Hepatocyte (in vitro differentiated cells): ENCODE results near the gene DPP3. TPM values are rescaled to one million over a fixed set of nuclear protein-coding genes. Genes with fewer than 3 reads are reported as not detected.

Experiments used
- DNase-seq: peaks from one replicate; pipeline ENCODE4 v3.0.0-alpha.2; 2016; ENCODE audit warnings: low spot score
- H2AFZ ChIP-seq: fragments of 200-600 bp; sonication (generic); 2 replicates; pipeline ENCODE4 v1.6.0; 2016; ENCODE audit warnings: antibody characterized with exemption, mild to moderate bottlenecking
- H3K27ac ChIP-seq: fragments of 200-600 bp; sonication (generic); 2 replicates; pipeline ENCODE4 v1.5.1; 2016; ENCODE audit warnings: mild to moderate bottlenecking
- H3K27me3 ChIP-seq: fragments of 200-600 bp; sonication (generic); 2 replicates; pipeline ENCODE4 v1.6.1; 2016
- H3K36me3 ChIP-seq: fragments of 200-600 bp; sonication (generic); replicated peaks from 2 replicates; pipeline ENCODE4 v1.5.1; 2016; ENCODE audit warnings: low read depth; ENCODE audit not compliant: insufficient read depth
- H3K4me1 ChIP-seq: fragments of 200-600 bp; sonication (generic); 2 replicates; pipeline ENCODE4 v1.5.1; 2016; ENCODE audit warnings: mild to moderate bottlenecking, moderate library complexity; ENCODE audit not compliant: insufficient read depth
- H3K4me2 ChIP-seq: fragments of 200-600 bp; sonication (generic); 2 replicates; pipeline ENCODE4 v1.6.0; 2016
- H3K4me3 ChIP-seq: fragments of 200-600 bp; sonication (generic); 2 replicates; pipeline ENCODE4 v1.5.1; 2016; ENCODE audit warnings: mild to moderate bottlenecking
- H3K79me2 ChIP-seq: fragments of 200-600 bp; sonication (generic); 2 replicates; pipeline ENCODE4 v1.6.0; 2017; ENCODE audit warnings: mild to moderate bottlenecking
- H3K9me2 ChIP-seq: fragments of 200-600 bp; sonication (generic); replicated peaks from 2 replicates; pipeline ENCODE4 v1.6.0; 2017; ENCODE audit warnings: mild to moderate bottlenecking; ENCODE audit not compliant: insufficient read depth
- H3K9me3 ChIP-seq: fragments of 200-600 bp; sonication (generic); 2 replicates; pipeline ENCODE4 v1.5.1; 2016; ENCODE audit warnings: low read depth, mild to moderate bottlenecking
- H4K20me1 ChIP-seq: fragments of 200-600 bp; sonication (generic); 2 replicates; pipeline ENCODE4 v1.6.0; 2016; ENCODE audit warnings: mild to moderate bottlenecking; ENCODE audit not compliant: insufficient read depth, poor library complexity, severe bottlenecking
- CTCF ChIP-seq: fragments of 200-600 bp; sonication (generic); IDR thresholded peaks from 2 replicates; pipeline ENCODE4 v1.5.1; 2016; ENCODE audit warnings: antibody characterized with exemption, mild to moderate bottlenecking; ENCODE audit not compliant: poor library complexity
- EZH2 ChIP-seq: fragments of 200-600 bp; sonication (generic); IDR thresholded peaks from 2 replicates; pipeline ENCODE4 v1.6.1; 2016; ENCODE audit warnings: antibody characterized with exemption, mild to moderate bottlenecking, borderline replicate concordance
- EZH2phosphoT487 ChIP-seq: fragments of 200-600 bp; sonication (generic); IDR thresholded peaks from one replicate; pipeline ENCODE4 v1.6.1; 2018; ENCODE audit warnings: antibody characterized with exemption, mild to moderate bottlenecking, low read depth, moderate library complexity; ENCODE audit not compliant: unreplicated experiment, severe bottlenecking
- WGBS: methylation state at CpG from one replicate; pipeline ENCODE4 v1.1.6; 2016; ENCODE audit warnings: low lambda C conversion rate; ENCODE audit errors: missing lambda C conversion rate; 5-methylcytosine and 5-hydroxymethylcytosine counted together
- polyA plus RNA-seq: library from polyadenylated mRNA; unstranded; fragments of >200 nt; fragmentation: Nextera tagmentation; extraction: Ambion mirVana; gene quantifications from 2 replicates; pipeline ENCODE4 v1.2.1, GENCODE V29; 2016
- total RNA-seq: library from RNA; depleted of rRNA; stranded (reverse); fragments of >200 nt; gene quantifications from 2 replicates; pipeline ENCODE4 v1.2.3, GENCODE V29; 2014

DPP3 gene
- total and polyA plus RNA-seq, 2 experiments from 2014 or later: 56.0 to 57.3 TPM

- Histone ChIP-seq H3K79me2 (no peaks in the 10 kb centered on the region), H3K27me3 (no peaks in the 10 kb centered on the region), H3K4me1 (no peaks in the 10 kb centered on the region), H2AFZ (no peak overlapping the region), H4K20me1 (no peaks in the 10 kb centered on the region), H3K9me3 (no peaks in the 10 kb centered on the region), H3K9me2 (no peaks in the 10 kb centered on the region), H3K4me2 (no peak overlapping the region), H3K36me3 (no peaks in the 10 kb centered on the region), H3K4me3 (no peak overlapping the region), H3K27ac (peak overlapping the region; percentile 27)
- TF ChIP-seq EZH2phosphoT487 (no peak), EZH2 (no peak), CTCF (no peak)
- no peak for DNase-seq
- WGBS: 96% methylated on average over 10 of the region's 10 CpGs
Observed at GRCh38 chr11:66493130-66493529, 12.9 kb downstream of the DPP3 start.

- Histone ChIP-seq H3K27me3 (no peaks in the 10 kb centered on the region), H2AFZ (no peak overlapping the region), H3K27ac (no peak overlapping the region), H3K4me2 (no peak overlapping the region), H3K36me3 (no peaks in the 10 kb centered on the region), H3K9me3 (no peaks in the 10 kb centered on the region), H3K79me2 (no peaks in the 10 kb centered on the region), H3K4me3 (no peak overlapping the region), H4K20me1 (no peaks in the 10 kb centered on the region), H3K9me2 (no peaks in the 10 kb centered on the region), H3K4me1 (no peaks in the 10 kb centered on the region)
- WGBS: 97% methylated on average over 7 of the region's 7 CpGs
- TF ChIP-seq EZH2: no peak
- TF ChIP-seq EZH2phosphoT487: no peak
- no peak for TF ChIP-seq CTCF
- DNase-seq: no peak
Observed at GRCh38 chr11:66494458-66494857, 14.2 kb downstream of the DPP3 start.

GRCh38 chr11:66494935-66495334, 14.7 kb downstream of the DPP3 start:
- H3K27me3 ChIP-seq: no peaks in the 10 kb centered on the region
- H3K36me3 ChIP-seq: no peaks in the 10 kb centered on the region
- no peaks in the 10 kb centered on the region for H3K9me2 ChIP-seq
- H3K9me3 ChIP-seq: no peaks in the 10 kb centered on the region
- H3K4me2 ChIP-seq: no peak overlapping the region
- H3K27ac ChIP-seq: no peak overlapping the region
- WGBS: 84% methylated on average over 14 of the region's 14 CpGs
- no peak overlapping the region for H2AFZ ChIP-seq
- no peak for DNase-seq
- H3K79me2 ChIP-seq: no peaks in the 10 kb centered on the region
- TF ChIP-seq EZH2phosphoT487: no peak
- TF ChIP-seq CTCF: no peak
- TF ChIP-seq EZH2: no peak
- H3K4me3 ChIP-seq: no peak overlapping the region
- H4K20me1 ChIP-seq: no peaks in the 10 kb centered on the region
- H3K4me1 ChIP-seq: no peaks in the 10 kb centered on the region

GRCh38 chr11:66495401-66495854, 15.2 kb downstream of the DPP3 start:
- Histone ChIP-seq H4K20me1 (no peaks in the 10 kb centered on the region), H3K79me2 (no peaks in the 10 kb centered on the region), H3K4me3 (no peak overlapping the region), H3K27me3 (no peaks in the 10 kb centered on the region), H3K36me3 (no peaks in the 10 kb centered on the region), H3K4me1 (no peaks in the 10 kb centered on the region), H3K4me2 (no peak overlapping the region), H3K9me2 (no peaks in the 10 kb centered on the region), H2AFZ (no peak overlapping the region), H3K9me3 (no peaks in the 10 kb centered on the region), H3K27ac (no peak overlapping the region)
- DNase-seq: no peak
- WGBS: 95% methylated on average over 17 of the region's 17 CpGs
- no peak for TF ChIP-seq CTCF
- TF ChIP-seq EZH2phosphoT487: no peak
- TF ChIP-seq EZH2: no peak
